Natural killer cell (primary cell): ENCODE data around the gene XRRA1. TPM values are rescaled to one million over a fixed set of nuclear protein-coding genes. Genes with fewer than 3 reads are reported as not detected.
A peak's percentile ranks its signal among the peaks of the same experiment; 100 is the strongest.

Experiments used
- ATAC-seq, 3 donors: fragments of 150-1000 bp in 2 of 3; fragments of 200-7000 bp in 1 of 3; cut with Tn5 transposase; 1 replicate in 1 of 3; 2 replicates in 2 of 3; pipeline ENCODE4 v1.10.0; 2021; ENCODE audit warnings: mild to moderate bottlenecking in 2 of 3, moderate library complexity in 2 of 3
- DNase-seq, 2 donors: peaks; one replicate each; pipeline versions ENCODE4 v3.0.0 to v3.0.0-alpha.2; 2013 to 2021; ENCODE audit warnings: mixed read lengths in 1 of 2
- H3K27ac ChIP-seq: one replicate; pipeline ENCODE4 v1.5.1; 2013; ENCODE audit warnings: mild to moderate bottlenecking, low read length
- H3K27me3 ChIP-seq: one replicate; pipeline ENCODE4 v1.6.1; 2013; ENCODE audit warnings: low read length; ENCODE audit not compliant: control insufficient read depth, insufficient read depth
- H3K36me3 ChIP-seq: one replicate; pipeline ENCODE4 v1.6.1; 2013; ENCODE audit warnings: low read length; ENCODE audit not compliant: control insufficient read depth, insufficient read depth
- H3K4me1 ChIP-seq: one replicate; pipeline ENCODE4 v1.6.1; 2013; ENCODE audit warnings: low read length; ENCODE audit not compliant: control insufficient read depth, insufficient read depth
- H3K4me3 ChIP-seq: one replicate; pipeline ENCODE4 v1.5.1; 2013; ENCODE audit warnings: low read length
- H3K9me3 ChIP-seq: one replicate; pipeline ENCODE4 v1.6.1; 2013; ENCODE audit warnings: low read length; ENCODE audit not compliant: control insufficient read depth, insufficient read depth
- H3K27ac Mint-ChIP-seq, 2 donors: one replicate each; pipeline ENCODE4 v1.8.0; 2022; ENCODE audit warnings: mild to moderate bottlenecking in 2 of 2, mixed read lengths in 2 of 2, moderate library complexity in 1 of 2
- H3K27me3 Mint-ChIP-seq, 2 donors: one replicate each; pipeline ENCODE4 v1.8.0; 2022; ENCODE audit warnings: low read depth in 2 of 2, mixed read lengths in 2 of 2
- H3K36me3 Mint-ChIP-seq: one replicate; pipeline ENCODE4 v1.8.0; 2022; ENCODE audit warnings: mixed read lengths
- H3K4me1 Mint-ChIP-seq, 2 donors: one replicate each; pipeline ENCODE4 v1.8.0; 2022; ENCODE audit warnings: mixed read lengths in 2 of 2
- H3K4me3 Mint-ChIP-seq: one replicate; pipeline ENCODE4 v1.8.0; 2022; ENCODE audit warnings: mild to moderate bottlenecking, moderate library complexity, mixed read lengths
- H3K9me3 Mint-ChIP-seq, 2 donors: one replicate each; pipeline ENCODE4 v1.8.0; 2022; ENCODE audit warnings: mixed read lengths in 2 of 2
- WGBS: methylation state at CpG from one replicate; pipeline ENCODE4 v1.1.7; 2013; ENCODE audit warnings: missing lambda C conversion rate; ENCODE audit not compliant: insufficient coverage; 5-methylcytosine and 5-hydroxymethylcytosine counted together
- intact Hi-C: fragments of 100-400 bp; cut with micrococcal nuclease; formaldehyde crosslinking; loops from one replicate; pipeline ENCODE4 v1.14.2; 2022
- total RNA-seq, 4 donors: library from RNA; stranded (reverse); fragments of 120-200 nt in 1 of 4; gene quantifications; one replicate each; pipeline versions ENCODE4 v1.2.3 to v1.2.4, GENCODE V29; 2013 to 2022
- TF ChIP-seq, protein P1 (sequence below): fragments of 200-600 bp; IDR thresholded peaks from one replicate; pipeline ENCODE4 v1.8.0; 2022; ENCODE audit warnings: antibody characterized with exemption

Gene XRRA1
- total RNA-seq, 3 donors from 2014 or later (not counting 1 experiment from before 2014, with no cell fraction given) = 12.7 to 14.3 (median 14.3) TPM

DNA sequence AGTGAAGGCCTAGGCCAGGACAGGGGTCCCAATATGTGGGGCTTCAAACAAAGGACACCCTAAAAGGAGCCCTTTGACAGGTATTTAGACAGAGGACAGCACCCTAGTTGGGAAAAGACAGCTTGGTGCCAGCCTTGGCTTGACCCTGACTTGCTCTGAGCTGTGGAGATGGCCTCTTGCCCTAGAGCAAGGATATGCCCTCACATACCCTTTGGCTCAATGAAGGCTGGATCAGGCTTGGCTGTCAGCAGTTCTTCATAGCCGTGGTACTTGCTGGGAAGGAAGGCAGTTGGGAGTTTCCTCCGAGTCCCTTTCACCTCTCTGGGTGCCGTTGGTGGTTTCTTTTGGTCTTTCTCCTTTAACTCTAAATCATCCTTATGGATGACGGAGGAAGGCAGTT lies 104.0 kb downstream of the XRRA1 start:
- H3K27me3 Mint-ChIP-seq = no peaks in the 10 kb centered on the region
- peaks cover 11% of the 10 kb centered on the region for H3K4me1 ChIP-seq
- H3K27ac ChIP-seq = no peak overlapping the region
- H3K4me3 ChIP-seq = no peak overlapping the region
- H3K27me3 ChIP-seq = no peaks in the 10 kb centered on the region
- intact Hi-C loops = no loop called here
- no peak overlapping the region for H3K4me3 Mint-ChIP-seq
- H3K27ac Mint-ChIP-seq = no peak overlapping the region
- TF ChIP-seq, protein P1, sequence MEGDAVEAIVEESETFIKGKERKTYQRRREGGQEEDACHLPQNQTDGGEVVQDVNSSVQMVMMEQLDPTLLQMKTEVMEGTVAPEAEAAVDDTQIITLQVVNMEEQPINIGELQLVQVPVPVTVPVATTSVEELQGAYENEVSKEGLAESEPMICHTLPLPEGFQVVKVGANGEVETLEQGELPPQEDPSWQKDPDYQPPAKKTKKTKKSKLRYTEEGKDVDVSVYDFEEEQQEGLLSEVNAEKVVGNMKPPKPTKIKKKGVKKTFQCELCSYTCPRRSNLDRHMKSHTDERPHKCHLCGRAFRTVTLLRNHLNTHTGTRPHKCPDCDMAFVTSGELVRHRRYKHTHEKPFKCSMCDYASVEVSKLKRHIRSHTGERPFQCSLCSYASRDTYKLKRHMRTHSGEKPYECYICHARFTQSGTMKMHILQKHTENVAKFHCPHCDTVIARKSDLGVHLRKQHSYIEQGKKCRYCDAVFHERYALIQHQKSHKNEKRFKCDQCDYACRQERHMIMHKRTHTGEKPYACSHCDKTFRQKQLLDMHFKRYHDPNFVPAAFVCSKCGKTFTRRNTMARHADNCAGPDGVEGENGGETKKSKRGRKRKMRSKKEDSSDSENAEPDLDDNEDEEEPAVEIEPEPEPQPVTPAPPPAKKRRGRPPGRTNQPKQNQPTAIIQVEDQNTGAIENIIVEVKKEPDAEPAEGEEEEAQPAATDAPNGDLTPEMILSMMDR = no peak
- H3K36me3 ChIP-seq = peaks cover 28% of the 10 kb centered on the region
- DNase-seq = no peak
- no peaks in the 10 kb centered on the region for H3K36me3 Mint-ChIP-seq
- H3K4me1 Mint-ChIP-seq = peaks cover 21 to 27% of the 10 kb centered on the region in 2 donors
- ATAC-seq = no peak
- WGBS = 97% methylated on average over 4 of the region's 4 CpGs
- no peaks in the 10 kb centered on the region for H3K9me3 Mint-ChIP-seq
- no peaks in the 10 kb centered on the region for H3K9me3 ChIP-seq

DNA sequence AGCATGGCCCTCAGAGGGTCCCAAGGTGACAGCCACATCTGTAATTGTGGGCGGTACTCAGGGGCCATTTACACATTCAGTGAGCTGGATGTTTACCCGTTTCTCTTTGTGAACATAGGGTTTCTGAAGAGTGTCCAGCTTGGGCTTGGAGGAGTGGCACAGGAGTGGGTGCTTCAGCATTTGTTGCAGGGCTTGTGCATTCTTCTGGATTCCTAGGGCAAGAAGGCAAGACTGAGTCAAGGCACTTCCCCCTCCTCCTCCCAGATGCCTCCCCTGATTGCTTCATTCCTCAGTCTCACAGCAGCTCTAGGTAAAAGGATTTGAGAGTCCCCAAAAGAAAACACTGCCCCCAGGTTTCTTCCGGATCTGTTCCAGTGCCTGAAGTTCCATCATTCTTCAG lies 104.8 kb downstream of the XRRA1 start:
- Mint-ChIP-seq H3K36me3 (no peaks in the 10 kb centered on the region), H3K9me3 (no peaks in the 10 kb centered on the region), H3K27me3 (no peaks in the 10 kb centered on the region), H3K4me1 (peaks cover 26 to 33% of the 10 kb centered on the region in 2 donors), H3K4me3 (no peak overlapping the region), H3K27ac (no peak overlapping the region)
- H3K4me1 ChIP-seq = peaks cover 11% of the 10 kb centered on the region
- ATAC-seq (no peak), DNase-seq (no peak)
- WGBS = 93% methylated on average over 3 of the region's 3 CpGs
- H3K36me3 ChIP-seq = peaks cover 28% of the 10 kb centered on the region
- no peaks in the 10 kb centered on the region for H3K27me3 ChIP-seq
- intact Hi-C loops = no loop called here
- no peak overlapping the region for H3K27ac ChIP-seq
- no peak overlapping the region for H3K4me3 ChIP-seq
- no peaks in the 10 kb centered on the region for H3K9me3 ChIP-seq
- TF ChIP-seq, protein P1 = no peak

DNA sequence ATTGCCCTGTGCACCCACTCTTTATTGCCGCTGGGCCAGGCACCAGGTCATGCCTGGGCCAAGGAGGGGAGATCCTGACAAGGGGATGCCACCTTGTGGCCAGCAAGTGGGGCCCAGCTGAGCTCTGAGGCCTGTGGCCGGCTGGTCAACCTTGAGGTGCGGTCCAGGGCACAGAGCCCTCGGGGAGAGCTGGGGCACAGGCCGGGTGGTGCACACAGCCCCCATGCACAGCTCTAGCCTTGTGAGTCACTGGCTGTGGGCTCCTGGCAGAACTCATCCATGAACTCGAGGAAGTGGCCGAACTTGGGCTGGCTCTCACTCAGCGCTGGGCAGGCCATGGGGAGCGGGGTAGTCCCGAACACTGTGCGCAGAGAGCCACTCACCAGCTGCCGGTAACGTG lies 105.9 kb downstream of the XRRA1 start:
- H3K4me1 Mint-ChIP-seq = peaks cover 32 to 37% of the 10 kb centered on the region in 2 donors
- Histone ChIP-seq H3K4me3 (no peak overlapping the region), H3K27ac (no peak overlapping the region), H3K27me3 (no peaks in the 10 kb centered on the region), H3K9me3 (no peaks in the 10 kb centered on the region), H3K36me3 (peaks cover 28% of the 10 kb centered on the region), H3K4me1 (peaks cover 10% of the 10 kb centered on the region)
- no peak for DNase-seq
- no peaks in the 10 kb centered on the region for H3K36me3 Mint-ChIP-seq
- no peak overlapping the region for H3K4me3 Mint-ChIP-seq
- TF ChIP-seq, protein P1 = no peak
- intact Hi-C loops = no loop called here
- H3K27ac Mint-ChIP-seq = no peak overlapping the region
- 98% methylated on average over 13 of the region's 13 CpGs for whole genome bisulfite sequencing
- no peaks in the 10 kb centered on the region for H3K27me3 Mint-ChIP-seq
- no peak for ATAC-seq
- no peaks in the 10 kb centered on the region for H3K9me3 Mint-ChIP-seq

DNA sequence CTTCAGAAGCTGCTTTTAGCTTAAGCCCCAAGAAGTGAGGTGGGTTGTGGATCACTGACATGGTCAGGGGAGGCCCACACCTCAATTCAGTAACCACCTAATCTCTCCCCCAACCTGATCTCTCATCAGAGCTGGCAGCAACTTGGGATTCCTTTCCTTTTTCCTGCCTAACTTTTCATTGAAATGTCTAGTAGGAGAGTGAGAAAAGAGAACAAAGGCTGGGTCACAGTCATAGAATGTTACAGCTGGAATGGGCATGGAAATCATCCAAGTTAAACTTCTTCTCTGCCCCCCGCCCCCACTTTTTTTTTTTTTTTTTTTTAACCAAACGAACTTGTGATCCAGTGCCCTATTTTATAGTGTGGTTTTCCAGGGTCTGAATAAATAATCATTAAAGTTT lies 108.4 kb downstream of the XRRA1 start:
- Mint-ChIP-seq H3K27ac (peak overlapping the region in 1 of 2 donors; percentile 26), H3K36me3 (peaks cover 11% of the 10 kb centered on the region), H3K27me3 (no peaks in the 10 kb centered on the region), H3K4me1 (peaks cover 22 to 25% of the 10 kb centered on the region in 2 donors), H3K4me3 (no peak overlapping the region), H3K9me3 (no peaks in the 10 kb centered on the region)
- no peak overlapping the region for H3K4me3 ChIP-seq
- no peaks in the 10 kb centered on the region for H3K9me3 ChIP-seq
- ATAC-seq (no peak), DNase-seq (no peak)
- no peaks in the 10 kb centered on the region for H3K27me3 ChIP-seq
- intact Hi-C loops = no loop called here
- peaks cover 36% of the 10 kb centered on the region for H3K36me3 ChIP-seq
- no CpG with 5 or more reads among the region's 2 CpGs for WGBS
- TF ChIP-seq, protein P1 = no peak
- H3K4me1 ChIP-seq = no peaks in the 10 kb centered on the region
- no peak overlapping the region for H3K27ac ChIP-seq
